HG02571 (cell line): ENCODE measurements around the gene NACA.
A peak's percentile ranks its signal among the peaks of the same experiment; 100 is the strongest.

ENCODE experiments used
- ATAC-seq: cut with Tn5 transposase; IDR thresholded peaks from one replicate; pipeline ENCODE4 v1.9.1; 2021; ENCODE audit warnings: mild to moderate bottlenecking, moderate library complexity; ENCODE audit not compliant: unreplicated experiment

NACA gene

GRCh38 chr12:56694161-56694560 is 30.9 kb downstream of the NACA start:
- no peak for ATAC-seq

GRCh38 chr12:56688846-56689109 is 36.3 kb downstream of the NACA start:
- no peak for ATAC-seq

- ATAC-seq, result peak; percentile 66
Observed at GRCh38 chr12:56688129-56688845, 36.8 kb downstream of the NACA start, which contains the start of gene PTGES3. PTGES3 (minus strand) TSS chr12:56688284; CDS start chr12:56687999, 285 bp downstream.

- peak; percentile 7 for ATAC-seq
Observed at GRCh38 chr12:56687223-56688128, 37.6 kb downstream of the NACA start.

- ATAC-seq, result no peak
Observed at GRCh38 chr12:56684745-56685359, 40.2 kb downstream of the NACA start.

- no peak for ATAC-seq
Observed at GRCh38 chr12:56682323-56682722, 42.8 kb downstream of the NACA start.

- ATAC-seq, result no peak
Observed at GRCh38 chr12:56679883-56680575, 45.1 kb downstream of the NACA start.

- ATAC-seq, result no peak
Observed at GRCh38 chr12:56678852-56679251, 46.2 kb downstream of the NACA start.

- peak; percentile 56 for ATAC-seq
Observed at GRCh38 chr12:56677680-56678079, 47.4 kb downstream of the NACA start.

GRCh38 chr12:56676851-56677580 is 48.1 kb downstream of the NACA start:
- no peak for ATAC-seq

GRCh38 chr12:56671608-56672007 is 53.5 kb downstream of the NACA start:
- ATAC-seq, result no peak

- no peak for ATAC-seq
Observed at GRCh38 chr12:56670836-56671235, 54.3 kb downstream of the NACA start.

GRCh38 chr12:56668197-56668457 is 57.0 kb downstream of the NACA start:
- no peak for ATAC-seq
